LNCAP (cell line): ENCODE measurements around the gene NOS3.

Source experiments
- CTCF ChIP-seq: fragments of 450-650 bp; IDR thresholded peaks from 2 replicates; pipeline ENCODE4 v1.5.1; 2017; ENCODE audit warnings: mild to moderate bottlenecking

The NOS3 gene

GRCh38 chr7:150971242-150972022 is 19.4 kb upstream of the NOS3 start:
- TF ChIP-seq CTCF, result no peak

GRCh38 chr7:150972023-150972468 is 18.8 kb upstream of the NOS3 start:
- TF ChIP-seq CTCF, result no peak

GRCh38 chr7:150972741-150973140 is 18.1 kb upstream of the NOS3 start:
- no peak for TF ChIP-seq CTCF

GRCh38 chr7:150973571-150974451 is 17.0 kb upstream of the NOS3 start:
- no peak for TF ChIP-seq CTCF

- TF ChIP-seq CTCF, result peak; percentile 40; the same call in 1 of the 2 replicates
Observed at GRCh38 chr7:150974468-150975391, 16.1 kb upstream of the NOS3 start.

- no peak for TF ChIP-seq CTCF
Observed at GRCh38 chr7:150975536-150976319, 15.1 kb upstream of the NOS3 start.
